OCI-LY1 (cell line): ENCODE results near the gene HMG20A.

Experiments used
- EZH2 ChIP-seq: fragments of 200-600 bp; sonication (generic), shearing (Covaris generic); IDR thresholded peaks from 2 replicates; pipeline ENCODE4 v1.8.0; 2017; ENCODE audit warnings: borderline replicate concordance, mixed run types, mild to moderate bottlenecking, antibody characterized with exemption, low read length, moderate library complexity, mixed read lengths
- TF ChIP-seq, protein P1 (sequence below): fragments of 200-600 bp; sonication (generic), shearing (Covaris generic); IDR thresholded peaks from 2 replicates; pipeline ENCODE4 v1.5.1; 2017; ENCODE audit warnings: mild to moderate bottlenecking, antibody characterized with exemption, low read length, moderate library complexity, mixed read lengths

DNA sequence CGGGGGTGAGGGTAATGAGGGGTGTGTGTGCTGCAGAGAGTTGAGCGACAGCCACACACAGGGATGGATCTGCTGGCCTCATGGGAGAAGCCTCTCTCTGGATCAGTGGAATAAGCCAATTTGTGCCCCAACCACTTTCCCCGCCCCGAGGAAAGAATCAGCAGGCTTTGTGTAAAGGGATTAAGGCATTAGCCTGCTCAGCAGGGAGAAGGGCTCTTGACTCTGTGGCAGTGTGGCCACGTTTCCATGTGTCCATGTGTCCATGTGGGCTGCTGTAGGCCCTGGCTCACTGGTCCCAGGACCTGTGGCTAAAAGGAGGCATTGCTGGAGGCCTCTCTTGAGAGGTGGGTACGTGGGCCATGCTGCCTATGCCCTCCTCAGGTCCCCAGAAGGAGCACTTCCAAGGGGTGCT is 104.7 kb downstream of the HMG20A start:
- TF ChIP-seq, protein P1, sequence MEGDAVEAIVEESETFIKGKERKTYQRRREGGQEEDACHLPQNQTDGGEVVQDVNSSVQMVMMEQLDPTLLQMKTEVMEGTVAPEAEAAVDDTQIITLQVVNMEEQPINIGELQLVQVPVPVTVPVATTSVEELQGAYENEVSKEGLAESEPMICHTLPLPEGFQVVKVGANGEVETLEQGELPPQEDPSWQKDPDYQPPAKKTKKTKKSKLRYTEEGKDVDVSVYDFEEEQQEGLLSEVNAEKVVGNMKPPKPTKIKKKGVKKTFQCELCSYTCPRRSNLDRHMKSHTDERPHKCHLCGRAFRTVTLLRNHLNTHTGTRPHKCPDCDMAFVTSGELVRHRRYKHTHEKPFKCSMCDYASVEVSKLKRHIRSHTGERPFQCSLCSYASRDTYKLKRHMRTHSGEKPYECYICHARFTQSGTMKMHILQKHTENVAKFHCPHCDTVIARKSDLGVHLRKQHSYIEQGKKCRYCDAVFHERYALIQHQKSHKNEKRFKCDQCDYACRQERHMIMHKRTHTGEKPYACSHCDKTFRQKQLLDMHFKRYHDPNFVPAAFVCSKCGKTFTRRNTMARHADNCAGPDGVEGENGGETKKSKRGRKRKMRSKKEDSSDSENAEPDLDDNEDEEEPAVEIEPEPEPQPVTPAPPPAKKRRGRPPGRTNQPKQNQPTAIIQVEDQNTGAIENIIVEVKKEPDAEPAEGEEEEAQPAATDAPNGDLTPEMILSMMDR: no peak
- no peak for TF ChIP-seq EZH2
